ENCODE results near the gene MTCH2.

DNA sequence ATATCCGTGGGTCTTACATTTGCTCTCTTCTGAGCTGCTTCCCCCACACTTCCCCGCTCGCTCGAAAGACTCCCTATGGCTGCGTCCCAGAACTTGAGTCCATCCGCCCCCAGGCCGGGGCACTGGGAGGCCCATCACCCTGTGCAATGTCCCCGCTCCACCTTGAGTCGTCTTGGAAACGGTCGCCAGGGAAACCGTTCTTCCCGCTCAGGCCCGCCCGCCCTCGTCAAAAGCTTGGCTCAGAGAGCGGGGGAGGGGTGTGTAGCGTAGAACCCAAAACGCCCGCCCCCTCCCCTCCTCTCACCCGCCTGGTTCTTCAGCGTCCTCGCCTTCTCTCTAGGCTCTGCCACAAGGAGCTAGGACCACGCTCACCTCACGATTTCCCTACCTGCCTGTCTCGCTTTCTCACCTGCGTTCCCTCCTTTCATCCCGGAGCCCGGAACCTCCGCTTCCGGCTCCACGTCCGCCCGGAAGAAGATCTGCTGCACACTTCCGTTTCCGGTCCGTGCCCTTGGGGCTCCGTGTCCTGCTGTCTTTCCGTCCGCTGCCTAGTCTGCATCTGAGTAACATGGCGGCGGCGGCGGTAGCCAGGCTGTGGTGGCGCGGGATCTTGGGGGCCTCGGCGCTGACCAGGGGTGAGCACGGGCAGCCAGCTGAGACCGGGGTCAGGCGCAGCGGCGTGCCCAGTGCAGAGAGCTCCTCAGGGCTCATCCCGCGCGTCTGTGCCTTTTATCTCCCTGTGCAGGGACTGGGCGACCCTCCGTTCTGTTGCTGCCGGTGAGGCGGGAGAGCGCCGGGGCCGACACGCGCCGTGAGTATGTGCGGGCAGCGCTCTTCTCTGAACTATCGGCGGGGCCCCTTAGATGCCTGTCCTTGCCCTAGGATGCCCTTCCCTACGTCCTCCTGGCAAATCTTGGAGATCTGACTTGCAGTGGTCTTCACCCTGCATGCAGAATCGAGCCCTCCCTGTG lies 63.5 kb downstream of the MTCH2 start, which contains the start of the genes KBTBD4 and NDUFS3:
- TF ChIP-seq, protein P1, sequence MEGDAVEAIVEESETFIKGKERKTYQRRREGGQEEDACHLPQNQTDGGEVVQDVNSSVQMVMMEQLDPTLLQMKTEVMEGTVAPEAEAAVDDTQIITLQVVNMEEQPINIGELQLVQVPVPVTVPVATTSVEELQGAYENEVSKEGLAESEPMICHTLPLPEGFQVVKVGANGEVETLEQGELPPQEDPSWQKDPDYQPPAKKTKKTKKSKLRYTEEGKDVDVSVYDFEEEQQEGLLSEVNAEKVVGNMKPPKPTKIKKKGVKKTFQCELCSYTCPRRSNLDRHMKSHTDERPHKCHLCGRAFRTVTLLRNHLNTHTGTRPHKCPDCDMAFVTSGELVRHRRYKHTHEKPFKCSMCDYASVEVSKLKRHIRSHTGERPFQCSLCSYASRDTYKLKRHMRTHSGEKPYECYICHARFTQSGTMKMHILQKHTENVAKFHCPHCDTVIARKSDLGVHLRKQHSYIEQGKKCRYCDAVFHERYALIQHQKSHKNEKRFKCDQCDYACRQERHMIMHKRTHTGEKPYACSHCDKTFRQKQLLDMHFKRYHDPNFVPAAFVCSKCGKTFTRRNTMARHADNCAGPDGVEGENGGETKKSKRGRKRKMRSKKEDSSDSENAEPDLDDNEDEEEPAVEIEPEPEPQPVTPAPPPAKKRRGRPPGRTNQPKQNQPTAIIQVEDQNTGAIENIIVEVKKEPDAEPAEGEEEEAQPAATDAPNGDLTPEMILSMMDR (IDR thresholded peaks at IDR 0.05; ENCODE audit: low read depth, low read length): no peak
- TF ChIP-seq EZH2phosphoT487 (IDR thresholded peaks at IDR 0.05; ENCODE audit: low read depth): no peak

Data from OCI-LY3 (cell line).